Activated naive CD4-positive, alpha-beta T cell treated with anti-CD3 and anti-CD28 coated beads for 36 hours (primary cell): Measurements from ENCODE around the gene HAGHL. TPM values are rescaled to one million over a fixed set of nuclear protein-coding genes. Genes with fewer than 3 reads are reported as not detected.

Source experiments
- CTCF ChIA-PET: fragments of 350-600 bp; sonication (Branson Sonifier 250); formaldehyde crosslinking; loops from one replicate; lab custom pipeline; 2021; ENCODE audit warnings: antibody characterized with exemption; lab: Charles Lee
- DNase-seq: peaks from one replicate; pipeline ENCODE4 v3.0.0-alpha.2; 2020
- H3K27ac Mint-ChIP-seq: one replicate; pipeline ENCODE4 v1.8.0; 2021; ENCODE audit warnings: mild to moderate bottlenecking, mixed read lengths
- H3K27me3 Mint-ChIP-seq: one replicate; pipeline ENCODE4 v1.8.0; 2021; ENCODE audit warnings: low read depth, mixed read lengths
- H3K36me3 Mint-ChIP-seq: one replicate; pipeline ENCODE4 v1.8.0; 2021; ENCODE audit warnings: low read depth, mixed read lengths
- H3K4me1 Mint-ChIP-seq: one replicate; pipeline ENCODE4 v1.8.0; 2021; ENCODE audit warnings: low read depth, mixed read lengths
- H3K4me3 Mint-ChIP-seq: one replicate; pipeline ENCODE4 v1.8.0; 2021; ENCODE audit warnings: mild to moderate bottlenecking, moderate library complexity, mixed read lengths
- H3K9me3 Mint-ChIP-seq: one replicate; pipeline ENCODE4 v1.8.0; 2021; ENCODE audit warnings: mixed read lengths
- intact Hi-C: fragments of 100-400 bp; cut with micrococcal nuclease; formaldehyde crosslinking; loops from one replicate; pipeline ENCODE4 v1.15.1; 2023
- total RNA-seq, 2 experiments: library from RNA; stranded (reverse); gene quantifications; one replicate each; pipeline ENCODE4 v1.2.3, GENCODE V29; 2021

HAGHL gene
- total RNA-seq, 2 experiments from 2014 or later = 6.5 to 7.7 TPM

GRCh38 chr16:728890-729744 lies 2.2 kb downstream of the HAGHL start:
- CTCF ChIA-PET = interaction anchor here (0.7 kb wide), 1 partner anchor 9 kb away, joined by 3 read pairs; no protein-coding TSS in a partner anchor
- H3K27ac Mint-ChIP-seq = no peak overlapping the region
- DNase-seq = no peak
- H3K36me3 Mint-ChIP-seq = peaks cover 2% of the 10 kb centered on the region
- intact Hi-C loops = no loop called here
- peak overlapping the region; percentile 42 for H3K4me3 Mint-ChIP-seq
- H3K27me3 Mint-ChIP-seq = no peaks in the 10 kb centered on the region
- no peaks in the 10 kb centered on the region for H3K9me3 Mint-ChIP-seq
- H3K4me1 Mint-ChIP-seq = peaks cover 2% of the 10 kb centered on the region

- Mint-ChIP-seq H3K4me1 (peaks cover 2% of the 10 kb centered on the region), H3K4me3 (no peak overlapping the region), H3K36me3 (peaks cover 5% of the 10 kb centered on the region), H3K27me3 (no peaks in the 10 kb centered on the region), H3K27ac (no peak overlapping the region), H3K9me3 (no peaks in the 10 kb centered on the region)
- intact Hi-C loops = no loop called here
- DNase-seq = no peak
- CTCF ChIA-PET = interaction anchor here (0.7 to 2.2 kb wide), 2 partner anchors 10 to 18 kb away, joined by 3 to 8 read pairs; no protein-coding TSS in a partner anchor
Measured at GRCh38 chr16:729768-730665, 3.1 kb downstream of the HAGHL start.

GRCh38 chr16:730666-731509 lies 4.0 kb downstream of the HAGHL start:
- Mint-ChIP-seq H3K9me3 (no peaks in the 10 kb centered on the region), H3K36me3 (peaks cover 5% of the 10 kb centered on the region), H3K4me1 (peaks cover 8% of the 10 kb centered on the region), H3K4me3 (no peak overlapping the region), H3K27ac (no peak overlapping the region), H3K27me3 (no peaks in the 10 kb centered on the region)
- intact Hi-C loops = no loop called here
- CTCF ChIA-PET = interaction anchor here (2.2 kb wide), 1 partner anchor 19 kb away, joined by 8 read pairs; no protein-coding TSS in a partner anchor
- no peak for DNase-seq

GRCh38 chr16:732332-732731 lies 5.4 kb downstream of the HAGHL start:
- Mint-ChIP-seq H3K4me3 (no peak overlapping the region), H3K36me3 (peaks cover 7% of the 10 kb centered on the region), H3K9me3 (no peaks in the 10 kb centered on the region), H3K27ac (no peak overlapping the region), H3K27me3 (no peaks in the 10 kb centered on the region), H3K4me1 (peaks cover 10% of the 10 kb centered on the region)
- intact Hi-C loops = no loop called here
- CTCF ChIA-PET = interaction anchor here (0.7 to 2.2 kb wide), 3 partner anchors 8 to 29 kb away, joined by 3 to 8 read pairs (median 3); no protein-coding TSS in a partner anchor
- no peak for DNase-seq

GRCh38 chr16:732936-733335 lies 6.0 kb downstream of the HAGHL start:
- Mint-ChIP-seq H3K4me3 (no peak overlapping the region), H3K36me3 (peaks cover 10% of the 10 kb centered on the region), H3K27me3 (no peaks in the 10 kb centered on the region), H3K27ac (no peak overlapping the region), H3K4me1 (peaks cover 12% of the 10 kb centered on the region), H3K9me3 (no peaks in the 10 kb centered on the region)
- DNase-seq = no peak
- intact Hi-C loops = no loop called here
- CTCF ChIA-PET = interaction anchor here (0.7 kb wide), 1 partner anchor 9 kb away, joined by 3 read pairs; no protein-coding TSS in a partner anchor

GRCh38 chr16:733382-734207 lies 6.7 kb downstream of the HAGHL start:
- Mint-ChIP-seq H3K27me3 (no peaks in the 10 kb centered on the region), H3K9me3 (no peaks in the 10 kb centered on the region), H3K27ac (no peak overlapping the region), H3K4me1 (peaks cover 12% of the 10 kb centered on the region), H3K36me3 (peaks cover 12% of the 10 kb centered on the region), H3K4me3 (no peak overlapping the region)
- peak; percentile 42 for DNase-seq
- CTCF ChIA-PET = no interaction called here
- intact Hi-C loops = no loop called here

- no peak overlapping the region for H3K27ac Mint-ChIP-seq
- H3K27me3 Mint-ChIP-seq = no peaks in the 10 kb centered on the region
- CTCF ChIA-PET = interaction anchor here (1.0 to 1.1 kb wide), 2 partner anchors 10 to 67 kb away, joined by 3 to 5 read pairs; partner anchors contain the start of gene RHOT2
- no peak overlapping the region for H3K4me3 Mint-ChIP-seq
- intact Hi-C loops = no loop called here
- H3K4me1 Mint-ChIP-seq = peaks cover 12% of the 10 kb centered on the region
- H3K9me3 Mint-ChIP-seq = no peaks in the 10 kb centered on the region
- H3K36me3 Mint-ChIP-seq = peaks cover 15% of the 10 kb centered on the region
- DNase-seq = no peak
Measured at GRCh38 chr16:734208-734980, 7.5 kb downstream of the HAGHL start.

- peak overlapping the region; percentile 56 for H3K27ac Mint-ChIP-seq
- H3K36me3 Mint-ChIP-seq = peaks cover 15% of the 10 kb centered on the region
- peaks cover 19% of the 10 kb centered on the region for H3K4me1 Mint-ChIP-seq
- H3K4me3 Mint-ChIP-seq = peak overlapping the region; percentile 24
- intact Hi-C loops = no loop called here
- CTCF ChIA-PET = interaction anchor here (1.0 to 3.5 kb wide), 5 partner anchors 8 to 67 kb away, joined by 3 to 15 read pairs (median 5); partner anchors contain the start of genes HAGHL and RHOT2
- H3K9me3 Mint-ChIP-seq = no peaks in the 10 kb centered on the region
- no peaks in the 10 kb centered on the region for H3K27me3 Mint-ChIP-seq
- no peak for DNase-seq
Measured at GRCh38 chr16:734981-735881, 8.3 kb downstream of the HAGHL start.

- no peak overlapping the region for H3K4me3 Mint-ChIP-seq
Measured at GRCh38 chr16:735982-736453, 9.1 kb downstream of the HAGHL start.

More at GRCh38 chr16:735982-736453, 9.1 kb downstream of the HAGHL start:
- H3K36me3 Mint-ChIP-seq = peaks cover 15% of the 10 kb centered on the region
- no peaks in the 10 kb centered on the region for H3K27me3 Mint-ChIP-seq
- H3K9me3 Mint-ChIP-seq = no peaks in the 10 kb centered on the region
- H3K4me1 Mint-ChIP-seq = peaks cover 19% of the 10 kb centered on the region
- peak overlapping the region; percentile 56 for H3K27ac Mint-ChIP-seq
- DNase-seq = peak; percentile 70
- CTCF ChIA-PET = interaction anchor here (1.0 to 3.5 kb wide), 3 partner anchors 9 to 24 kb away, joined by 3 to 15 read pairs (median 5); partner anchors contain the start of gene HAGHL
- intact Hi-C loops = no loop called here
